GM18505 (cell line): Measurements from ENCODE around the gene TEC.
"Not testable (repeated sequence)": the region's sequence is repeated elsewhere in the genome, so short reads cannot be mapped to it uniquely, and the experiment has no call there.

Experiments used
- ATAC-seq: cut with Tn5 transposase; IDR thresholded peaks from one replicate; pipeline ENCODE4 v1.9.1; 2021; ENCODE audit not compliant: unreplicated experiment
- POLR2A ChIP-seq: IDR thresholded peaks from 4 replicates; pipeline ENCODE4 v1.6.1; 2011; ENCODE audit warnings: borderline replicate concordance; ENCODE audit not compliant: insufficient read depth, insufficient read length; ENCODE audit errors: extremely low read depth

Gene TEC

GRCh38 chr4:48167538-48168263 lies 101.9 kb downstream of the TEC start:
- no peak for ATAC-seq
- TF ChIP-seq POLR2A = no peak

- not testable (repeated sequence) for ATAC-seq
These were observed 105.1 kb downstream of the TEC start for GRCh38 chr4:48164561-48164960.

DNA sequence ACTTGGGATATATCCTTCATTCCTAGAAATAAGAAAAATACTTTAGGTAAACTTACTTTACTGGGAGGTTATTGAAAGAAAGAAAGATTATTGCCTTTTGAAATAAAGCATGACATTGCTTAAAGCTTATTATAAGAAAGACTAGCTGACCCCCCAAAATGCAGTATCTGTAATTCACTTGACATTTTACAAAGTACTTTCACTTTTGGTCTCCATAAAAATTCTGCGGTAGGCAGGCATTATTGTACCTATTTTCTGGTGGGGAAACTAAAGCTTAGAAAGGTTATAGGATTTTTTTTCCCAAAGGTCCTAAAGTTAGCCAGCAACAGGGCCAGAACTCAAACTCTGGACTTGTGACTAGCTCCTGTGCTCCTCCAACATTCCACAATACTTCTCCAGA lies 105.9 kb downstream of the TEC start:
- ATAC-seq = no peak
- no peak for TF ChIP-seq POLR2A

- no peak for ATAC-seq
These were observed 107.5 kb downstream of the TEC start for GRCh38 chr4:48162162-48162561.

DNA sequence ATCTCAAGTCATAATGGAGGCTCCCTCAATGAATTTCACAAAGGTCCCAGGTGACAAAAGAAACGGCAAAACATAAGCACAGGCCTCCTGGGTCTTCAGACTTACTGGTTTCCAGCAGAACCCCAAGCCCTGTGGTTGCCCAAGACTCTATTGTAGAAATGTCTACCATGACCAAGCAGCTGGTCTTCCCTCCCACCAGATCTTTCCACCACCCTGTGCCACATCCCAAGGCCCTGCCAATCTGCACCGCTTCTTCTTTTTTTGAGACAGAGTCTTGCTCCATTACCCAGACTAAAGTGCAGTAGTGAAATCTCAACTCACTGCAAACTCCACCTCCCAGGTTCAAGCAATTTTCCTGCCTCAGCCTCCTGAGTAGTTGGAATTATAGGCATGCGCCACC lies 112.4 kb downstream of the TEC start:
- TF ChIP-seq POLR2A = no peak
- ATAC-seq = no peak

More at GRCh38 chr4:48162162-48162561, 107.5 kb downstream of the TEC start:
- TF ChIP-seq POLR2A = no peak

DNA sequence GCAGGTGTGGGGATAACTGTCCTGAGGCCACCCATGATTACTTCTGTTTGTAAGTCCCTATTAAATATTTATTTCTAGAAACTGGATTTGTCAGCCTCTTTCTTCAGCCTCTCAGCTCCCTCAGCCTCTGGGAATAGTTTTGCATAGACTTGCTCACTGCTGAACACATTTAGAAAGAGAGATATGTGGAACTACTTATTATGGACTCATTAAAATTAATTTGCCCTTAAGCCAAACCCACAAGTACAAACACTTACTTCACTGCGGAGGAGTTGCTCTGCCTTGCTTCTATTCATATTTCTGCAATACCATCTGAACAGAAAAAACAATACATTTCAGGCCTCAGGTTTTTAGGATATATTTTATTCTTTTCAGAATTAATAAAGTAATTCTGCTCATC lies 113.2 kb downstream of the TEC start:
- TF ChIP-seq POLR2A = no peak
- no peak for ATAC-seq

DNA sequence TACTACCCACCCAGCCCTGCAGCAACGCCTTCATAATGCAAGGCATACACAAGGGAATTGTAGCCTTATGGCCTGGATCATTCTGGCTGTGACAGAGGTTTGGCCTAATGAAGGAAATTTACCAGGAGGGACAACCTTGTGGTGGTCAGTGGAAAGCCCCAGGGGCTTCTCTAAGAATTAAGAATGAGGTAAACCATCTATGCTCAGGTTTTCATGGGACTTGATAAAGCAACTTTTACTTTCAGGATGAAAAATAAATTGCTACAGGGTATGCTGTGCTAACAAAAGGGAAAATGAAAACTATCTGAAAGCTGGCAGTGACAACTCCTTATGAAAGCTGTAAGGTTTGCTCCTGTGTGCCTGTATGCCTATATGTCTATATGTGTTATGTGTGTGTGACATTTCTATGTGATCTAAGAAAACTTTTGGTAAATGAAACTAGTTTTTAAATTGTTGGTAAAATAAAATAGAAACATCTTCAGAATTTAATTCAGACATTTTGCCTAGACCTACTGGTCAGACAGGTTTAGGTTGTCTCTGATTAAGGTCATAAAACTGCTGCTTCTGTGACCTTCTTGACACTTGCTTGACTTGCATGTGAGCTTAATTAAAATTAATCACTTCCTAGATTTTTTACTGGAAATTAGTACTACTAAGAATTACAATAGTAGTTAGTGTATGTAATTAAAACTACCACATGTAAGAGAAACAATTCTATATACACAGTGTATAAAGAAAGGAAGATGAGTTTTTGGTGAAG lies 115.7 kb downstream of the TEC start:
- TF ChIP-seq POLR2A = no peak
- ATAC-seq = peak; percentile 70

DNA sequence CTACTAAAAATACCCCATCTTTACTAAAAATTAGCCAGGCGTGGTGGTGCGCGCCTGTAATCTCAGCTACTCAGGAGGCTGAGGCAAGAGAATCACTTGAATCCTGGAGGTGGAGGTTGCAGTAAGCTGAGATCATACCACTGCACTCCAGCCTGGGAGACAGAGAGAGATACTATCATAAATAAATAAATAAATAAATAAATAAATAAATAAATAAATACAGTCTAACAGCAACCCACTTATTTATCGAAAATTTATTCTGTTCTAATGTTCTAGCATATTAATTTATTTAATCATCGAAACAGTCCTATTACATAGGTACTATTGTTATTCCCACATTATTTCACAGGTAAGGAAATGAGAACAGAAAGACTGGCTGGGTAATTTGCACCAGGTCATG lies 117.4 kb downstream of the TEC start:
- ATAC-seq = no peak
- TF ChIP-seq POLR2A = no peak

DNA sequence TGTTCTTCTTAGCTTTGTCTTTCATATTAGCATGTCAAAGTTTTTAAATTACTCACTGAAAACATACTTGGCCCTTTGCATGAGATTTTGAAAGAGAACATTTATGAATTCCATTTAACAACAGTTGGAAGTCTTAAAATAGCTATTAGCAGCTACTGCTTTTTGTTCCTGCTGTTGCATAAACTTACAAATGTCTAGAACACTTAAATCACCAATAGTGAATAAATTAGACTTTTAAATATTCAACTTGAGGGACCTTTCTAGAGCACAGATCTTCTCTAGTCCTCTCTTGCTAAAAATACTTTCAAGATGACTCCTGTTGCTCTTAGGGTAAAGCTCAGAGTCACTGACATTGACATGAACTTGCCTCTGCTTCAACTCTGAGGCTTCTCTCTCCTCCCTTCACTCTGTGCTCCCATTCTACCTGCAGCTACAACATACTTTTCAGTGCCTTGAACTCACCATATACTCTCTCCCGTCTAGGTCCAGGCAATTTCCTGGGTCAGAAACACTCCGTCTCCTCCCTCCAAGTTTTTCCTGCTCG lies 119.7 kb downstream of the TEC start:
- no peak for ATAC-seq
- no peak for TF ChIP-seq POLR2A

- no peak for TF ChIP-seq POLR2A
These were observed 122.0 kb downstream of the TEC start for GRCh38 chr4:48147621-48148020.

DNA sequence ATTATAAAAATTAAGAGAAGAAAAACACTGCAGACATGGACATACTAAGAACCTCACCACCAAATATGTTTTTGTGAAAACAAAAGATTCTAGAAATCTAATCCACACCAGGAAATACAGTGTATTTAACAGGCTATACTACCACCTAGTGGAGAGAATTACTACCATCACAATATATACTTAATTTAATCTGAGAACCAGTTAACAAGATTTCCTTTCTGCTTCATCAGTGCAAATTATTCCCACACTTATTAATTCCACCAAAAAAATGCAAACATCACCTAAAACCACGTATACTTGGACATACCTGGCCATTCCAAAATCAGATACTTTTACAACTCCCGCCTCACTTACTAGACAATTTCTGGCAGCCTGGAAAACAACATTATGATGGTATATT lies 128.6 kb downstream of the TEC start:
- no peak for TF ChIP-seq POLR2A
- ATAC-seq = no peak

More at GRCh38 chr4:48147621-48148020, 122.0 kb downstream of the TEC start:
- ATAC-seq = no peak

DNA sequence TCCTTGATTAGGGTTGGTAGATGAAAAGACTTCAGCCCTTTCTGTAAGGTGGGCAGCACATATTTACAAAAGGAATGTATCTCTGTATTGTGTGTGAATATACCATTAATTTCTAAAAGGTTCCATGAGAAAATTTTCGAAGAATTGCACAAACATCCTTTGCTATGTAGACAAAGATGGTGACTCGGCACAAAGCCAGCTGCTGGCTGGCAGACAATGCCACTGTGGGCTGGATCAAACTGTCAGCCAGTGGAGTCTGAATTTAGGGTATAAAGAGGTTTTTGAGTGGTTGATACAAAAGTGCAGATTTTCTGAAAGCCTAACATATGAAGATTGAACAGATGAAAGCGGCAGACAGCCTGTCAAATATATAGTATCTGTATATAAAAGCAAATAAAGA lies 129.9 kb downstream of the TEC start:
- no peak for ATAC-seq
- no peak for TF ChIP-seq POLR2A

DNA sequence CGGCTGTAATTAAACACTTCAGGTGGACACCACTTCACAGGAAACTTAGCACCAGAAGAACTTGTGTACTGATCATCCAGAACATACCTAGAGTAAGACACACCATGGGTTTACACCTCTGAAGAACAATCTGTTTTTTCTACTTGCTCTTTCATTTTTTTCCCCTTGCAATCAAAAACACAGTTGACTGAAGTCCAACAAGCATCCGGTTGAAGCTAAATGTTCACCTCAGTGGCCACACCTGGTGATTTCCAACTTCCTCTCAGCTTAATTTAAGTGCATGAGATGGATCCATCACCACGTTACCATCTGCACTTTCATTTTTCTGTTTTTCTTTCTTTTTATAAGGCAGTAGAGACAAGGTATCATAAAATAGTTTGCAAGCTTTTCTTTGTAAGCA lies 130.7 kb downstream of the TEC start:
- TF ChIP-seq POLR2A = no peak
- peak; percentile 88 for ATAC-seq

DNA sequence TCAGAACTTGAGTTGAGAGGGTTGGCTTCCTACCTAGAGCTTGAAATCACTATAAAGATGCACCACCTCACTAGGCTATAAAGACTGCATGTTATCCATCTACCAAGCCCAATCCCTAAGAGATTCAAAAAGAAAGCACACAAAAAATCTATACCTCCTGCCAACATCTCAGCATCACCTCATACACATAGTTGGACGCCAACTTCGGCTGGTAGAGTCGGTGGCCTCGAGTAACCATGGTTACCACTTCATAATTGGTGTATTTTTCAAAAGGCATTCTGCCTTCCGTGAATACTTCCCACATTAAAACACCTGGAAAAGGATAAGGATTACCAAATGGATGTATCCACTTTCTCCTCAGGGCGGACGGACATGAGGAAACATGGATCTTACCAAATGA lies 131.1 kb downstream of the TEC start:
- ATAC-seq = no peak
- no peak for TF ChIP-seq POLR2A
